Ammon's horn (tissue), 1 donor: ENCODE data around the gene LY6G6F.

Source experiments
- DNase-seq: peaks from one replicate; pipeline ENCODE4 v3.0.0-alpha.2; 2016; ENCODE audit warnings: low spot score

Gene LY6G6F

GRCh38 chr6:31706599-31706998 lies at the start of gene LY6G6F:
Gene LY6G6F (plus strand): TSS chr6:31706866. CDS start chr6:31706907, 41 bp downstream.
- DNase-seq: no peak

DNA sequence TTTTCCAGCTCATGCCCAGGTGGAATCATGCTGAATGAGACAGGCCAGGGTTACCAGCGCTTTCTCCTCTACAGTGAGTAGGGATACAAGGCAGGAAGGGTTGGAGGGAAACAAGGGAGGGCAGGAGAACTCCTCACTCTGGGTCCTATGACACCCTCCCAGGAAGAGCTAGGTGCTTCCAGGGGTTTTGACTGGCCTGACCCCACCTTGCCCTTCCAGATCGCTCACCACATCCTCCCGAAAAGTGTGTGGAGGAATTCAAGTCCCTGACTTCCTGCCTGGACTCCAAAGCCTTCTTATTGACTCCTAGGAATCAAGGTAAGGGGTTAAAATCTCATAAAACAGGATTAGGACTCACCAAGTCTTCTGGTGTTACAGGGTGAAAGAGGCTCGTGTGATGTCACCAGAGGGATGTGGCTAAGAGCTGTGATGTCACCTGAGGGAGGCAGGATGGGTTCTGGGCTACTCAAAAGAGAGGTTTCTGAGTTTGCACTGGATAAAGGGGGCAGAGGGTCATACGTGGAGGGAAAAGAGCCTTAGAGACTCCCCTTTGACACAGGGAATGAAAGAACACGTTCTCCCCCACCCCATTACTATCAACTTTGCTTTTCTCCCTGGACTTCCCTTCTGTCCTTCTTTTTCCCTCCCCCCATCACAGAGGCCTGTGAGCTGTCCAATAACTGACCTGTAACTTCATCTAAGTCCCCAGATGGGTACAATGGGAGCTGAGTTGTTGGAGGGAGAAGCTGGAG lies 49.1 kb upstream of the LY6G6F start:
- DNase-seq: no peak

- DNase-seq: no peak
Measured at GRCh38 chr6:31658158-31658688, 48.4 kb upstream of the LY6G6F start.

GRCh38 chr6:31658983-31659648 lies 47.5 kb upstream of the LY6G6F start:
- no peak for DNase-seq

DNA sequence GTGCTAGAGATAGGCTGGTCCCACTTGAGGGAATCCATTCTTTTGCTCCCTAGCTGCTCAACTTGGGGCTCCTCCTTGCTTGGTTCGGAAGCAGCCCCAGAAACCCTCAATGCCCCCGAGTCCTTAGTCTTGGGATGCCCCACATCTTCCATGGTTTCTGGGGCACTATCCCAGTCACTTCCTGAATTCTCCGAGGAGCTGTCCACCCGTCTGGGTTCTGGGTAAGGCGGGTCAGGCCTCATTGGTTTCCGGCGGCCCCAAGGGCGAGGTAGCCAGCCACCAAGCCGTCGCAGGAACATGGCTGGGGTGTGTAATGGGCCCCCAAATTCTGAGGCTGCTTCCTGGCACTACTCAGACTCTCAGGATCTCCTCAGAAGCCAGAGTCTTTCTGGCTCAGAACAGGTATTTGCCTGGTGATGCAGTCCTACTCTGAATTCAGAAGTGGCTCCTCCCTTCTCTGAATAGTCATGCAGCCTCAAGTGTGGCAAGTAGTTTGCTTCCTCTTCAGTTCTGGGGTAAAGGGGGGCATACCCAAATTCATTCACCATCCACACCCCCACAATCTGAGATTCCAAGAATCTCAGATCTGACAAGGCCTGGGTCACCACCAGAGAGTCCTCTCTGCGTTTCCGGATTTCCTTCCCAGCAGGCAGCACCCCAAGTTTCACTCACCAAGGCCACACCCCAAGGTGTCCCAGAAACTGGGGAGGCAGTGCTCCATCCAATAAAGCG lies 46.9 kb upstream of the LY6G6F start:
- no peak for DNase-seq

DNA sequence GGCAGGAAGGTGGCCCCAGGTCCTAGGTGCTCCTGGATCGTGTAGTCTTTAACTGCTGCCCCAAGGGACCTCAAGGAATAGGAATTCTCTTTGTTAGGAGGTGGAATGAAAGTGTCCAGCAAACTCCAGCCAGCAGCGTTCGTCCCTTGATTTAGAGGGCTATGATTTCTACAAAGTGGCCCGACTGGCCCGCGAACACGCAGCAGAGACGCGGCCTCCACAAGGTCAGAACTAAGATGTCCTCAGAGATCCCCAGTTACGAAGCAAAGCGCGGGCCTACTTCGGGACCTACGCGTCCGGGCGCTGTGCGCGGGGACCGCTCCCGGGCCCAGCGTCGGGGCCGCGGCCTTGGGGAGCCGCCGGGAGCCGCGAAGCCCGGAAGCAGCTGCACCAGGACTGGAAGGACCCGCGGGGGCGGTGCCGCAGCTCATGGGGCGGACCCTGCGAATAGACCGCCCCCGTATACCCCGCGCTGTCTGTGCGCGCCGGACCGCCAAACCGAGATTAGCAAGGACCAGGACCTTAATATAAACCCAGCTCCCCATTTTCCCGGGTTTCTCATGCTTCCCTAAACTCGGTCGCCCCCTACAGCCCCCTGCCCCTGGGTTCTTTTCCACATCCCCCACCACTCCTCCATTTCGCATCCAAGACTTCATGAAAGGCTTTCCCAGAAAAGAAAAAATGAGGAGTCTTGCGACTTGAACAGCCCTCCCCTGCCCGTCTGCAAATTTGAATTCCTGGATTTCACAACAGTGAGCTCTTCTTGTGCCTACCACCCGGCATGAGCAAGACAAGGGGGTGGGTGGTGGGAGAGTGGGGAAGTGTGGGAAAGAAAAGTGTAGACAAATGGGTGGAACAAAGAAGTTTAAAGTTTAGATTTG lies 46.0 kb upstream of the LY6G6F start, which contains the start of gene C6orf47:
TSS of gene C6orf47 (minus strand) at position 398 of the 881 bp plus-strand sequence. CDS start 831 bp downstream, outside the sequence.
- peak; percentile 89 for DNase-seq

GRCh38 chr6:31661262-31662123 lies 45.2 kb upstream of the LY6G6F start:
- DNase-seq: no peak

DNA sequence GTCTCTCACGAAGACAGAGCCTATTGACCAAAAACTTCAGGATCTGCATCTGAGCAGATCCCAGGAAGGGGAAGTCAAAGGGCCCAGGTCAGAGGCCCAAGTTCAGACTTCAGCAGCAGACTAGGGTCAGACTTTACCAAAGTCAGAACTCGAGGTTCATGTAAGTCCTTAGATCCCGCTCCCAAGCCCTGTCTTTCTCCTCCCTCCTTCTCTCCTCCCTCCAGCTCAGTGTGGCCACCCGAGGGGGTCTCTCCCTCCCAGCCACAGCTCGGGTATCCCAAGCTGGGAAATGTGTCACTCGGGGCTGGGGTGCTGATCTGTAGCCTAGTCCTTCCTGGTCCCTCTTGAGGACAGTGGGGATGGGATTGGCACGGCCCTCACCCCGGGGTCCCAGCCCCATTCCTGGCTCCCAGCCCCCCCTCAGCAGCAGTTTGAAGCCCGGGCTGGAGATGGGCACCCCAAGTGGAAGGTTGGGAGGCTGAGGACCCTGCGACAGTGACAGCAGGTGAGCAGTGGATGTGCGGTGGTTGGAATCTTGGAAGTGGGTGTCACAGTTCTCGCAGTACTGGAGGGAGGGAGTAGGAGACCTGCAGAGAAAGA lies 44.4 kb upstream of the LY6G6F start:
- no peak for DNase-seq

GRCh38 chr6:31663126-31663960 lies 43.3 kb upstream of the LY6G6F start:
- no peak for DNase-seq

DNA sequence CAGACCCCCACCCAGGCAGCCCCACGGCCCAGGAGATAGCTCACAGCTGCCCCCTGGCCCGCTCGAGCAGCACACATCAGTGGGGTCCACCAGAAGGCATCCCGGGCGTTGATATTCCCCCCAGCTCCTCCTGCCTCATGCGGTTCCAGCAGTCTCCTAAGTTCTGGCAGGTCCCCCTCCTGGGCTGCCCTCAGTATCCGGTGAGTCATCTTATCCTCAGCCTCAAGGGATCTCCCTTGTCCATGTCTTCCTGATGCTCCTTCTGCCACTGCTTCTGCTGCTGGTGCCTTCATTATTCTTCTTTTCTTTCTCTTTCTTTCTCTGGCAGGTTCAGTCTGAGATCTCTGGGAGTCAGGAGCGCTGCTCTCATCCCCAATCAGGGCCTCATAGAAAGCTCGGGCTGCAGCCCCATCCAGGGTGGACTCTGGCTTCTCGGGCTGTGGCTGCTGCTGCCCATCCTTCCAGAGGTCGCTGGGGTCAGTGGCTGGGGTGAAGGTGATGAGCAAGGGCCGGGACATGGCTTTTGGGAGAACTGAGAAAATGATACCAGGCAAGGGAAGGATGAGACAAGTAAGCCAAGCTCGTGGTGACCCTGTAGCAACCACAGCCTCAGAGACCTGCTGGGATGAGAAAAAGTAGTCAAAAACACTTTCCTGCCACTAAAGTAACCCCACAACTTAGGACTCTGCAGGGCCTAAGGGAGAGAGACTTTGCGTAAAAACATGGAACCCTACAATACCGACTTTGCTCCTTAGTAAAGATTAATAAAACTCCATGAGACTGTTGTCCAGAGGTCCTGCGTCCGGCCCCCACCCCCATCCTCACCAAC lies 42.5 kb upstream of the LY6G6F start:
- DNase-seq: no peak

DNA sequence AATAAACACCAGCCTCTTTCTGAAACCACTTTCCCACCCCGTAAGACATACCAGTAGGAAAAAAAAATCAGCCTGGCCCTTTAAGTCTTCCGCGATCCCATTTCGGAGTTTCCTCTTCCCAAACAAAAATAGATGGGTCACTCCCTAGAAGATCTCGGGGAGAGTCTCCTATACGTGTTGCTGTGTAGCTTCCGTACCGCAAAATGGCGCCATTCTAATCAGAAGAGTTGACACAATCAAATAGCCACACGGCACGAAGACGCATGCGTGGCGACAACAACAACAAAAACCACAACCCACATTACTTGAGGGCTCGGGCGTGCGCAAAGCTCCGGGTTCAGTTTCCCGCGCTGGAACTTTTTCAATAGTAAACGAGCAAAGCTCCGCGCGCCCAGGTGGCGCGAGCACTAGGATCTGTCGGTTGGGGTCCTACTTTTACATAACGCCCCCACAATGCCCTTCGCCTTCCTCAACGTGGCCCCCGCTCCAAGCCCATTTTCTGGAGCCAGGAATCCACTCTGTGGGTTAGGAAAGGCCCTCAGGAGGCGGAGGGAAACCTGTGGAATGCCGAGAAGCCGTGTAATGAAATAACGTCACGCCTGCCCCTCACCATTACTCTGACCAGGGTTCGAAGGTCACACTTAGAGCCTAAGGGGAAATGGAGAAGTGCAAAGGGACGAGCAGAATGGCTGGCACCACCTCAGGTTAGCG lies 41.7 kb upstream of the LY6G6F start, which contains the start of gene GPANK1:
TSS of gene GPANK1 (minus strand) at position 208 of the 711 bp plus-strand sequence. CDS start 519 bp downstream, outside the sequence.
- peak; percentile 98 for DNase-seq

DNA sequence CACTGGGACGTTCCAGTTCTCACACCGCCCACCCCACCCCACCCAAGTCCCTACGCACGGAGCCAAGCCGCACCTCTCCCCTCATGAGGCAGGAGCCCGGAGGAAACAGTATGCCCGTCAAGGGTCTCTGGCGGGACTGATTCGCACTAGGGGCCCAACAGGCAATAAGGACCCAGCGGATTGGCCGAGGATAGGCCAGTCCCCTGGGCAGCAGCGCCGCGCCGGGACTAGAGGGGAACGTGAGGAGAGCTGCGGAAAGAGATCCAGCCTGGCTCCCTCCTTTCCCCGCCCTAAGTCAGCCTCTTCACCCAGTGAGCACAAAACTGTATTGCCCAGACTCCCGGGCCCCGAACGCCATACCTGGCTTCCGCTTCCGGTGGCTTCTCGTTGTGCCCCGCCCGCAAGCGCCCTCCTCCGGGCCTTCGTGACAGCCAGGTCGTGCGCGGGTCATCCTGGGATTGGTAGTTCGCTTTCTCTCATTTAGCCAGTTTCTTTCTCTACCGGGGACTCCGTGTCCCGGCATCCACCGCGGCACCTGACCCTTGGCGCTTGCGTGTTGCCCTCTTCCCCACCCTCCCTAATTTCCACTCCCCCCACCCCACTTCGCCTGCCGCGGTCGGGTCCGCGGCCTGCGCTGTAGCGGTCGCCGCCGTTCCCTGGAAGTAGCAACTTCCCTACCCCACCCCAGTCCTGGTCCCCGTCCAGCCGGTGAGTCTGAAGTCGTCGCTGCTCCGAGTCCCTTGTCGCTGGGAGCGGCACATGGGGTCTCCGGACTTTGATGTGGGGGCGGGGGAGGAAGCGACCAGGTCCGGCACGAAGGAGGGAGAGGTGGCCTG lies 40.9 kb upstream of the LY6G6F start, which contains the start of gene CSNK2B:
TSS of gene CSNK2B (plus strand) at position 580 of the 836 bp plus-strand sequence. CDS start 752 bp downstream, outside the sequence.
- peak; percentile 99 for DNase-seq

DNA sequence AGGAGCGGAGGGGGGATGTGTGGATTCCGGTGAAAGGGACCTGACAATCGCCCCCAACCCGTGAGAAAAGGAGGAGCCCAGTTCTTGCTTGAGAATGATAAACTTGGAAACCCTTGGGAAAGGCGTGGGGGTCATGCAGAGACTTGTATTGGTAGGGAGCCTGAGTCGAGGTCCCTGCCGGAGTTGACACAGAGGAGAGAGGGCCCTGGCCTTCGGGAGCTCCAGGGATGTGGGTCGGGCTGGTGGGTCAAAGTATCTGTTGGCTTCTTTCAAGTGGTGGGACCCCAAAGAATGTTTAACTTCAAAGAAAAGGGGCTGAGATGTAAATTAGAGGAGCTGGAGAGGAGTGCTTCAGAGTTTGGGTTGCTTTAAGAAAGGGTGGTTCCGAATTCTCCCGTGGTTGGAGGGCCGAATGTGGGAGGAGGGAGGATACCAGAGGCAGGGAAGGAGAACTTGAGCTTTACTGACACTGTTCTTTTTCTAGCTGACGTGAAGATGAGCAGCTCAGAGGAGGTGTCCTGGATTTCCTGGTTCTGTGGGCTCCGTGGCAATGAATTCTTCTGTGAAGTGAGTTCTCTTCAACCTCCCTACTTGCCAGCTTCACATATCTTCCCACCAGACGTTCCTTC lies 40.2 kb upstream of the LY6G6F start:
- DNase-seq: no peak

- DNase-seq: no peak
Measured at GRCh38 chr6:31669676-31670075, 37.0 kb upstream of the LY6G6F start, which contains the start of gene LY6G5B. Gene LY6G5B (plus strand): TSS chr6:31669976. CDS start chr6:31670951, 975 bp downstream.

DNA sequence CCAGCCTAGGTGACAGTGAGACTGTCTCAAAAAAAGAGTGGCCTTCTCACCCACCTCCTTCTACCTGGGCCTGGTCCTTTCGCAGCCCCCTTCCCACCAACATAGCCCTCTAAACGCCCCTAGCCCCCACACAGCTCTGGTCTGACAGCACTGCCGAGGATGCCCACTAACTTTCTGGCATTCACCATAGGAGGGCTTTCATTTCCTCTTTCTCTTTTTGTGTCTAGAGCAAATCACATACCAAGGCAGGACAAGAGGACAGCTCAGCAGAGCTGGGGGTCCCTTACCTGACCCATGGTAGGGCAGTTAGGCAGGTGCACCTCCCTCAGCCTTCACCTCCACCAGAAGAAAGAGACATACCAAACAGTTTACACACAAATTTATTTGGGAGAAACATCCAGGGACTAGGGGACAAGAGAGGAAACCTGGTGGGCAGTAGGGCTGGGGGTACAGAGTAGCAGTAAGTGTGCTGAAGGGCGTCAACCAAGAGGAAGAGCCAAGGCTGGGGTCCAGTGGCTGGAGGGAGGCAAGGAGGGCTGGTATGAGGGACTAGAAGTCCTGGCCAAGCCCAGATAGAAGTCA lies 30.3 kb upstream of the LY6G6F start:
- DNase-seq: no peak
